ENCODE data around the gene MAST1.
A peak's percentile ranks its signal among the peaks of the same experiment; 100 is the strongest.
"Not testable (repeated sequence)": the region's sequence is repeated elsewhere in the genome, so short reads cannot be mapped to it uniquely, and the experiment has no call there.

The MAST1 gene

GRCh38 chr19:12800923-12801465, 37.3 kb upstream of the MAST1 start:
- no peak for DNase-seq (ENCODE audit: low read depth in 2 of 3, low spot score in 1 of 3)

- peak; percentile 68 to 72 (median 68) for DNase-seq (ENCODE audit: low read depth in 2 of 3, low spot score in 1 of 3)
Measured at GRCh38 chr19:12801466-12802266, 36.6 kb upstream of the MAST1 start, which contains the start of the genes PRDX2 and THSD8. PRDX2 (minus strand) TSS chr19:12801800; CDS start chr19:12801261, 539 bp downstream. THSD8 (plus strand) TSS chr19:12802069; CDS start chr19:12802072, 3 bp downstream.

- no peak for DNase-seq (ENCODE audit: low read depth in 2 of 3, low spot score in 1 of 3)
Measured at GRCh38 chr19:12802267-12803106, 35.8 kb upstream of the MAST1 start.

- DNase-seq (ENCODE audit: low read depth in 2 of 3, low spot score in 1 of 3): no peak
Measured at GRCh38 chr19:12804051-12804450, 34.3 kb upstream of the MAST1 start.

GRCh38 chr19:12806242-12807081, 31.9 kb upstream of the MAST1 start, which contains the start of gene RNASEH2A:
RNASEH2A (plus strand) TSS chr19:12806584; CDS start chr19:12806674, 90 bp downstream.
- peak; percentile 77 to 87 (median 78) for DNase-seq (ENCODE audit: low read depth in 2 of 3, low spot score in 1 of 3)

- no peak for DNase-seq (ENCODE audit: low read depth in 2 of 3, low spot score in 1 of 3)
Measured at GRCh38 chr19:12815088-12815487, 23.2 kb upstream of the MAST1 start.

- not testable (repeated sequence) for DNase-seq (ENCODE audit: low read depth in 2 of 3, low spot score in 1 of 3)
Measured at GRCh38 chr19:12817188-12817587, 21.1 kb upstream of the MAST1 start.

- not testable (repeated sequence) for DNase-seq (ENCODE audit: low read depth in 2 of 3, low spot score in 1 of 3)
Measured at GRCh38 chr19:12817810-12818209, 20.5 kb upstream of the MAST1 start.

- DNase-seq (ENCODE audit: low read depth in 2 of 3, low spot score in 1 of 3): no peak
Measured at GRCh38 chr19:12821761-12822160, 16.6 kb upstream of the MAST1 start.

GRCh38 chr19:12825254-12826131, 12.8 kb upstream of the MAST1 start:
- DNase-seq (ENCODE audit: low read depth in 2 of 3, low spot score in 1 of 3): no peak

- DNase-seq (ENCODE audit: low read depth in 2 of 3, low spot score in 1 of 3): no peak
Measured at GRCh38 chr19:12828494-12828893, 9.8 kb upstream of the MAST1 start.

- DNase-seq (ENCODE audit: low read depth in 2 of 3, low spot score in 1 of 3): no peak
Measured at GRCh38 chr19:12833418-12833737, 4.9 kb upstream of the MAST1 start.

GRCh38 chr19:12833738-12834565, 4.4 kb upstream of the MAST1 start:
- DNase-seq (ENCODE audit: low read depth in 2 of 3, low spot score in 1 of 3): peak in 1 of 3 donors; percentile 34

GRCh38 chr19:12834566-12834943, 3.8 kb upstream of the MAST1 start, which contains the start of gene RTBDN:
RTBDN (minus strand) TSS chr19:12834579; CDS start chr19:12829979, 4,600 bp downstream.
- DNase-seq (ENCODE audit: low read depth in 2 of 3, low spot score in 1 of 3): no peak

- DNase-seq (ENCODE audit: low read depth in 2 of 3, low spot score in 1 of 3): no peak
Measured at GRCh38 chr19:12834976-12835757, 3.1 kb upstream of the MAST1 start.

GRCh38 chr19:12836529-12836863, 1.8 kb upstream of the MAST1 start:
- no peak for DNase-seq (ENCODE audit: low read depth in 2 of 3, low spot score in 1 of 3)

- DNase-seq (ENCODE audit: low read depth in 2 of 3, low spot score in 1 of 3): no peak
Measured at GRCh38 chr19:12837225-12837624, 1.1 kb upstream of the MAST1 start.

Data from stimulated activated CD4-positive, alpha-beta T cell treated with anti-CD3 and anti-CD28 coated beads, Interleukin-12 subunit alpha, Interleukin-12 subunit beta, amount 100 ng/mL, for 48 hours (primary cell).